AG20443 (cell line): Measurements from ENCODE around the gene CXorf51A.
"Not testable (repeated sequence)": the region's sequence is repeated elsewhere in the genome, so short reads cannot be mapped to it uniquely, and the experiment has no call there.

Experiments
- DNase-seq: peaks from one replicate; pipeline ENCODE4 v3.0.0; 2012; ENCODE audit warnings: low spot score, mixed read lengths

Gene CXorf51A

GRCh38 chrX:146814644-146815043 is at the start of gene CXorf51A:
TSS of gene CXorf51A (minus strand) at chrX:146814744. CDS start at chrX:146814723, 21 bp downstream.
- not testable (repeated sequence) for DNase-seq

- no peak for DNase-seq
Observed at GRCh38 chrX:146863566-146863965, 49.0 kb upstream of the CXorf51A start.

- DNase-seq: no peak
Observed at GRCh38 chrX:146854281-146854680, 39.7 kb upstream of the CXorf51A start.

GRCh38 chrX:146831994-146832393 is 17.4 kb upstream of the CXorf51A start:
- no peak for DNase-seq

- DNase-seq: not testable (repeated sequence)
Observed at GRCh38 chrX:146809471-146809870, 5.1 kb downstream of the CXorf51A start, which contains the start of gene CXorf51B. TSS of gene CXorf51B (plus strand) at chrX:146809771. CDS start at chrX:146809792, 21 bp downstream.
